Measurements from ENCODE around the gene TTLL4.

Gene TTLL4

GRCh38 chr2:218716070-218716469, 5.4 kb downstream of the TTLL4 start:
- no peak for DNase-seq

GRCh38 chr2:218717262-218717661, 6.6 kb downstream of the TTLL4 start:
- no peak for DNase-seq

- no peak for DNase-seq
These were observed 7.4 kb downstream of the TTLL4 start for GRCh38 chr2:218718058-218718457.

GRCh38 chr2:218719457-218719856, 8.8 kb downstream of the TTLL4 start:
- DNase-seq, result no peak

- DNase-seq, result no peak
These were observed 9.7 kb downstream of the TTLL4 start for GRCh38 chr2:218720048-218721041.

- no peak for DNase-seq
These were observed 10.9 kb downstream of the TTLL4 start for GRCh38 chr2:218721488-218721887.

GRCh38 chr2:218721934-218722333, 11.3 kb downstream of the TTLL4 start:
- DNase-seq, result no peak

- no peak for DNase-seq
These were observed 11.8 kb downstream of the TTLL4 start for GRCh38 chr2:218722419-218722818.

GRCh38 chr2:218722876-218723785, 12.5 kb downstream of the TTLL4 start:
- DNase-seq, result no peak

- DNase-seq, result no peak
These were observed 15.5 kb downstream of the TTLL4 start for GRCh38 chr2:218726004-218726574.

- no peak for DNase-seq
These were observed 17.0 kb downstream of the TTLL4 start for GRCh38 chr2:218727502-218728165.

GRCh38 chr2:218729640-218730039, 19.0 kb downstream of the TTLL4 start:
- no peak for DNase-seq

- DNase-seq, result no peak
These were observed 21.6 kb downstream of the TTLL4 start for GRCh38 chr2:218732052-218732760.

- no peak for DNase-seq
These were observed 22.1 kb downstream of the TTLL4 start for GRCh38 chr2:218732761-218733158.

GRCh38 chr2:218733171-218734021, 22.8 kb downstream of the TTLL4 start:
- no peak for DNase-seq

GRCh38 chr2:218734190-218734975, 23.7 kb downstream of the TTLL4 start:
- DNase-seq, result no peak

- no peak for DNase-seq
These were observed 25.9 kb downstream of the TTLL4 start for GRCh38 chr2:218736531-218736930.

GRCh38 chr2:218743068-218743467, 32.4 kb downstream of the TTLL4 start:
- no peak for DNase-seq

- no peak for DNase-seq
These were observed 34.0 kb downstream of the TTLL4 start for GRCh38 chr2:218744615-218745014.

- DNase-seq, result no peak
These were observed 34.5 kb downstream of the TTLL4 start for GRCh38 chr2:218745160-218745558.
